ENCODE measurements around the gene KIF17. TPM values are rescaled to one million over a fixed set of nuclear protein-coding genes. Genes with fewer than 3 reads are reported as not detected.

KIF17 gene
- polyA plus RNA-seq, 4 donors, result 1.3 to 2.7 (median 2.4) TPM

GRCh38 chr1:20632386-20632785, 85.4 kb downstream of the KIF17 start:
- DNase-seq (no peak), FAIRE-seq (no peak)
- Histone ChIP-seq H3K27ac (ENCODE audit: low read depth in 1 of 3, low read length in 2 of 3) (no peak overlapping the region), H3K36me3 (ENCODE audit: control insufficient read depth in 3 of 3, insufficient read depth in 2 of 3, low read depth in 1 of 3, low read length in 3 of 3) (peaks cover 0 to 10% (median 0%) of the 10 kb centered on the region in 3 donors), H3K9me3 (ENCODE audit: control insufficient read depth in 2 of 2, insufficient read depth in 1 of 2, low read depth in 1 of 2, low read length in 1 of 2) (no peaks in the 10 kb centered on the region), H3K27me3 (ENCODE audit: control insufficient read depth in 3 of 3, insufficient read depth in 3 of 3, low read length in 3 of 3) (peaks cover 0 to 2% (median 0%) of the 10 kb centered on the region in 3 donors), H3K4me3 (ENCODE audit: low read depth in 1 of 3, low read length in 3 of 3) (no peak overlapping the region), H3K4me1 (ENCODE audit: control insufficient read depth in 3 of 3, insufficient read depth in 2 of 3, low read depth in 1 of 3, low read length in 2 of 3) (peaks cover 3 to 11% (median 5%) of the 10 kb centered on the region in 3 donors)
- WGBS, 3 donors, result 68 to 81% (median 80%) methylated on average over 3 of the region's 3 CpGs

- Histone ChIP-seq H3K4me1 (ENCODE audit: control insufficient read depth in 3 of 3, insufficient read depth in 2 of 3, low read depth in 1 of 3, low read length in 2 of 3) (peaks cover 3 to 11% (median 5%) of the 10 kb centered on the region in 3 donors), H3K9me3 (ENCODE audit: control insufficient read depth in 2 of 2, insufficient read depth in 1 of 2, low read depth in 1 of 2, low read length in 1 of 2) (no peaks in the 10 kb centered on the region), H3K27me3 (ENCODE audit: control insufficient read depth in 3 of 3, insufficient read depth in 3 of 3, low read length in 3 of 3) (peaks cover 0 to 2% (median 0%) of the 10 kb centered on the region in 3 donors), H3K36me3 (ENCODE audit: control insufficient read depth in 3 of 3, insufficient read depth in 2 of 3, low read depth in 1 of 3, low read length in 3 of 3) (no peaks in the 10 kb centered on the region), H3K4me3 (ENCODE audit: low read depth in 1 of 3, low read length in 3 of 3) (no peak overlapping the region), H3K27ac (ENCODE audit: low read depth in 1 of 3, low read length in 2 of 3) (no peak overlapping the region)
- FAIRE-seq, result no peak
- WGBS, 3 donors, result 25 to 37% (median 32%) methylated on average over 4 of the region's 4 CpGs
- DNase-seq, result no peak
Measured at GRCh38 chr1:20630729-20631128, 87.1 kb downstream of the KIF17 start.

- 59 to 70% (median 67%) methylated on average over 1 of the region's 1 CpG for WGBS, 3 donors
Measured at GRCh38 chr1:20626524-20626923, 91.3 kb downstream of the KIF17 start.

GRCh38 chr1:20626098-20626427, 91.7 kb downstream of the KIF17 start:
- peaks cover 0 to 12% (median 0%) of the 10 kb centered on the region in 3 donors for H3K27me3 ChIP-seq (ENCODE audit: control insufficient read depth in 3 of 3, insufficient read depth in 3 of 3, low read length in 3 of 3)
- WGBS, 3 donors, result 38 to 64% (median 45%) methylated on average over 1 of the region's 1 CpG
- DNase-seq (no peak), FAIRE-seq (no peak)
- H3K4me1 ChIP-seq (ENCODE audit: control insufficient read depth in 3 of 3, insufficient read depth in 2 of 3, low read depth in 1 of 3, low read length in 2 of 3), result no peaks in the 10 kb centered on the region
- H3K4me3 ChIP-seq (ENCODE audit: low read depth in 1 of 3, low read length in 3 of 3), result no peak overlapping the region
- H3K9me3 ChIP-seq (ENCODE audit: control insufficient read depth in 2 of 2, insufficient read depth in 1 of 2, low read depth in 1 of 2, low read length in 1 of 2), result no peaks in the 10 kb centered on the region
- no peak overlapping the region for H3K27ac ChIP-seq (ENCODE audit: low read depth in 1 of 3, low read length in 2 of 3)
- H3K36me3 ChIP-seq (ENCODE audit: control insufficient read depth in 3 of 3, insufficient read depth in 2 of 3, low read depth in 1 of 3, low read length in 3 of 3), result no peaks in the 10 kb centered on the region

More at GRCh38 chr1:20626524-20626923, 91.3 kb downstream of the KIF17 start:
- FAIRE-seq, result no peak
- Histone ChIP-seq H3K27me3 (ENCODE audit: control insufficient read depth in 3 of 3, insufficient read depth in 3 of 3, low read length in 3 of 3) (peaks cover 0 to 12% (median 0%) of the 10 kb centered on the region in 3 donors), H3K4me3 (ENCODE audit: low read depth in 1 of 3, low read length in 3 of 3) (no peak overlapping the region), H3K4me1 (ENCODE audit: control insufficient read depth in 3 of 3, insufficient read depth in 2 of 3, low read depth in 1 of 3, low read length in 2 of 3) (no peaks in the 10 kb centered on the region), H3K27ac (ENCODE audit: low read depth in 1 of 3, low read length in 2 of 3) (no peak overlapping the region), H3K36me3 (ENCODE audit: control insufficient read depth in 3 of 3, insufficient read depth in 2 of 3, low read depth in 1 of 3, low read length in 3 of 3) (no peaks in the 10 kb centered on the region), H3K9me3 (ENCODE audit: control insufficient read depth in 2 of 2, insufficient read depth in 1 of 2, low read depth in 1 of 2, low read length in 1 of 2) (no peaks in the 10 kb centered on the region)
- no peak for DNase-seq

- Histone ChIP-seq H3K4me3 (ENCODE audit: low read depth in 1 of 3, low read length in 3 of 3) (no peak overlapping the region), H3K9me3 (ENCODE audit: control insufficient read depth in 2 of 2, insufficient read depth in 1 of 2, low read depth in 1 of 2, low read length in 1 of 2) (no peaks in the 10 kb centered on the region), H3K27ac (ENCODE audit: low read depth in 1 of 3, low read length in 2 of 3) (no peak overlapping the region), H3K4me1 (ENCODE audit: control insufficient read depth in 3 of 3, insufficient read depth in 2 of 3, low read depth in 1 of 3, low read length in 2 of 3) (no peaks in the 10 kb centered on the region), H3K36me3 (ENCODE audit: control insufficient read depth in 3 of 3, insufficient read depth in 2 of 3, low read depth in 1 of 3, low read length in 3 of 3) (no peaks in the 10 kb centered on the region), H3K27me3 (ENCODE audit: control insufficient read depth in 3 of 3, insufficient read depth in 3 of 3, low read length in 3 of 3) (peaks cover 0 to 12% (median 0%) of the 10 kb centered on the region in 3 donors)
- FAIRE-seq (no peak), DNase-seq (no peak)
- WGBS, 3 donors, result 70 to 75% (median 71%) methylated on average over 3 of the region's 3 CpGs
Measured at GRCh38 chr1:20625176-20626097, 92.4 kb downstream of the KIF17 start.

GRCh38 chr1:20624709-20625108, 93.1 kb downstream of the KIF17 start:
- 56 to 64% (median 63%) methylated on average over 1 of the region's 1 CpG for WGBS, 3 donors
- DNase-seq (no peak), FAIRE-seq (no peak)
- Histone ChIP-seq H3K27me3 (ENCODE audit: control insufficient read depth in 3 of 3, insufficient read depth in 3 of 3, low read length in 3 of 3) (peaks cover 0 to 10% (median 0%) of the 10 kb centered on the region in 3 donors), H3K4me1 (ENCODE audit: control insufficient read depth in 3 of 3, insufficient read depth in 2 of 3, low read depth in 1 of 3, low read length in 2 of 3) (no peaks in the 10 kb centered on the region), H3K27ac (ENCODE audit: low read depth in 1 of 3, low read length in 2 of 3) (no peak overlapping the region), H3K36me3 (ENCODE audit: control insufficient read depth in 3 of 3, insufficient read depth in 2 of 3, low read depth in 1 of 3, low read length in 3 of 3) (no peaks in the 10 kb centered on the region), H3K4me3 (ENCODE audit: low read depth in 1 of 3, low read length in 3 of 3) (no peak overlapping the region), H3K9me3 (ENCODE audit: control insufficient read depth in 2 of 2, insufficient read depth in 1 of 2, low read depth in 1 of 2, low read length in 1 of 2) (no peaks in the 10 kb centered on the region)

- H3K9me3 ChIP-seq (ENCODE audit: control insufficient read depth in 2 of 2, insufficient read depth in 1 of 2, low read depth in 1 of 2, low read length in 1 of 2), result no peaks in the 10 kb centered on the region
- 68 to 81% (median 81%) methylated on average over 6 of the region's 6 CpGs for WGBS, 3 donors
- H3K4me3 ChIP-seq (ENCODE audit: low read depth in 1 of 3, low read length in 3 of 3), result no peak overlapping the region
- FAIRE-seq (no peak), DNase-seq (no peak)
- H3K4me1 ChIP-seq (ENCODE audit: control insufficient read depth in 3 of 3, insufficient read depth in 2 of 3, low read depth in 1 of 3, low read length in 2 of 3), result no peaks in the 10 kb centered on the region
- H3K27me3 ChIP-seq (ENCODE audit: control insufficient read depth in 3 of 3, insufficient read depth in 3 of 3, low read length in 3 of 3), result peaks cover 0 to 10% (median 0%) of the 10 kb centered on the region in 3 donors
- no peaks in the 10 kb centered on the region for H3K36me3 ChIP-seq (ENCODE audit: control insufficient read depth in 3 of 3, insufficient read depth in 2 of 3, low read depth in 1 of 3, low read length in 3 of 3)
- H3K27ac ChIP-seq (ENCODE audit: low read depth in 1 of 3, low read length in 2 of 3), result no peak overlapping the region
Measured at GRCh38 chr1:20621012-20621411, 96.8 kb downstream of the KIF17 start.

GRCh38 chr1:20619999-20620398, 97.8 kb downstream of the KIF17 start:
- H3K36me3 ChIP-seq (ENCODE audit: control insufficient read depth in 3 of 3, insufficient read depth in 2 of 3, low read depth in 1 of 3, low read length in 3 of 3), result no peaks in the 10 kb centered on the region
- H3K9me3 ChIP-seq (ENCODE audit: control insufficient read depth in 2 of 2, insufficient read depth in 1 of 2, low read depth in 1 of 2, low read length in 1 of 2), result no peaks in the 10 kb centered on the region
- H3K4me1 ChIP-seq (ENCODE audit: control insufficient read depth in 3 of 3, insufficient read depth in 2 of 3, low read depth in 1 of 3, low read length in 2 of 3), result no peaks in the 10 kb centered on the region
- H3K27ac ChIP-seq (ENCODE audit: low read depth in 1 of 3, low read length in 2 of 3), result no peak overlapping the region
- H3K4me3 ChIP-seq (ENCODE audit: low read depth in 1 of 3, low read length in 3 of 3), result no peak overlapping the region
- no peak for DNase-seq
- FAIRE-seq, result no peak
- WGBS, 3 donors, result 61 to 78% (median 67%) methylated on average over 1 of the region's 1 CpG
- H3K27me3 ChIP-seq (ENCODE audit: control insufficient read depth in 3 of 3, insufficient read depth in 3 of 3, low read length in 3 of 3), result peaks cover 0 to 5% (median 0%) of the 10 kb centered on the region in 3 donors
